GM18517 (cell line): Measurements from ENCODE around the gene PTMS.
"Not testable (repeated sequence)": the region's sequence is repeated elsewhere in the genome, so short reads cannot be mapped to it uniquely, and the experiment has no call there.

ENCODE experiments used
- ATAC-seq: cut with Tn5 transposase; IDR thresholded peaks from one replicate; pipeline ENCODE4 v1.9.1; 2021; ENCODE audit warnings: mild to moderate bottlenecking, moderate library complexity; ENCODE audit not compliant: unreplicated experiment

The PTMS gene

GRCh38 chr12:6765634-6766581, at the start of gene PTMS:
Gene PTMS, plus strand, starts transcription at chr12:6766363. Its CDS starts 343 bp downstream, at chr12:6766706.
- ATAC-seq: no peak

- no peak for ATAC-seq
Measured at GRCh38 chr12:6716874-6717437, 49.2 kb upstream of the PTMS start.

GRCh38 chr12:6722863-6723262, 43.3 kb upstream of the PTMS start:
- ATAC-seq: no peak

- peak; percentile 85 for ATAC-seq
Measured at GRCh38 chr12:6723607-6724408, 42.4 kb upstream of the PTMS start, which contains the start of gene COPS7A. Gene COPS7A, plus strand, starts transcription at chr12:6724046. Its CDS starts 611 bp downstream, at chr12:6724657.

GRCh38 chr12:6724409-6724797, 41.8 kb upstream of the PTMS start:
- peak; percentile 14 for ATAC-seq

GRCh38 chr12:6725350-6725749, 40.8 kb upstream of the PTMS start:
- no peak for ATAC-seq

GRCh38 chr12:6729186-6729585, 37.0 kb upstream of the PTMS start:
- ATAC-seq: no peak

GRCh38 chr12:6730169-6730568, 36.0 kb upstream of the PTMS start:
- no peak for ATAC-seq

- ATAC-seq: no peak
Measured at GRCh38 chr12:6734506-6735387, 31.4 kb upstream of the PTMS start.

GRCh38 chr12:6735448-6736191, 30.5 kb upstream of the PTMS start:
- no peak for ATAC-seq

- no peak for ATAC-seq
Measured at GRCh38 chr12:6736754-6737153, 29.4 kb upstream of the PTMS start.

GRCh38 chr12:6742080-6742479, 24.1 kb upstream of the PTMS start:
- not testable (repeated sequence) for ATAC-seq

- no peak for ATAC-seq
Measured at GRCh38 chr12:6742834-6743233, 23.3 kb upstream of the PTMS start.

- not testable (repeated sequence) for ATAC-seq
Measured at GRCh38 chr12:6743300-6743699, 22.9 kb upstream of the PTMS start.

GRCh38 chr12:6745741-6746525, 20.2 kb upstream of the PTMS start:
- ATAC-seq: no peak

GRCh38 chr12:6747216-6747615, 18.9 kb upstream of the PTMS start:
- no peak for ATAC-seq

GRCh38 chr12:6748761-6749160, 17.4 kb upstream of the PTMS start:
- no peak for ATAC-seq

- ATAC-seq: no peak
Measured at GRCh38 chr12:6750506-6750905, 15.7 kb upstream of the PTMS start.

GRCh38 chr12:6751767-6752166, 14.4 kb upstream of the PTMS start:
- no peak for ATAC-seq
